Activated B cell treated with CpG ODN at 0.5 μM for 24 hours (primary cell): Measurements from ENCODE around the gene TMEM267. TPM values are rescaled to one million over a fixed set of nuclear protein-coding genes. Genes with fewer than 3 reads are reported as not detected.

Experiments used
- ATAC-seq: fragments of 200-7000 bp; cut with Tn5 transposase; one replicate; pipeline ENCODE4 v1.10.0; 2021; ENCODE audit warnings: low read depth, mild to moderate bottlenecking, moderate library complexity
- CTCF ChIA-PET: fragments of 350-600 bp; sonication (Branson Sonifier 250); formaldehyde crosslinking; loops from one replicate; lab custom pipeline; 2021; ENCODE audit warnings: antibody characterized with exemption; lab: Charles Lee
- POLR2A ChIA-PET: fragments of 350-600 bp; sonication (Branson Sonifier 250); formaldehyde crosslinking; loops from one replicate; lab custom pipeline; 2021; ENCODE audit warnings: antibody characterized with exemption; lab: Charles Lee
- DNase-seq: peaks from one replicate; pipeline ENCODE4 v3.0.0; 2022
- H3K27ac Mint-ChIP-seq: one replicate; pipeline ENCODE4 v1.8.0; 2020; ENCODE audit warnings: mixed read lengths
- H3K27me3 Mint-ChIP-seq: one replicate; pipeline ENCODE4 v1.8.0; 2021; ENCODE audit warnings: mixed read lengths
- H3K36me3 Mint-ChIP-seq: one replicate; pipeline ENCODE4 v1.8.0; 2021; ENCODE audit warnings: low read depth, mixed read lengths
- H3K4me1 Mint-ChIP-seq: one replicate; pipeline ENCODE4 v1.8.0; 2021; ENCODE audit warnings: mixed read lengths
- H3K4me3 Mint-ChIP-seq: one replicate; pipeline ENCODE4 v1.8.0; 2020; ENCODE audit warnings: mild to moderate bottlenecking, mixed read lengths
- H3K9me3 Mint-ChIP-seq: one replicate; pipeline ENCODE4 v1.8.0; 2020; ENCODE audit warnings: mixed read lengths
- CTCF ChIP-seq: fragments of 200-600 bp; IDR thresholded peaks from one replicate; pipeline ENCODE4 v1.8.0; 2022; ENCODE audit warnings: antibody characterized with exemption, mild to moderate bottlenecking
- intact Hi-C: fragments of 100-400 bp; cut with micrococcal nuclease; formaldehyde crosslinking; loops from one replicate; pipeline ENCODE4 v1.15.1; 2024
- total RNA-seq: library from RNA; stranded (reverse); gene quantifications from 2 replicates; pipeline ENCODE4 v1.2.3, GENCODE V29; 2022

Gene TMEM267
- total RNA-seq, 1 donor from 2014 or later: 15.2 TPM

- Mint-ChIP-seq H3K27ac (no peak overlapping the region), H3K36me3 (no peaks in the 10 kb centered on the region), H3K4me3 (no peak overlapping the region), H3K27me3 (no peaks in the 10 kb centered on the region), H3K9me3 (no peaks in the 10 kb centered on the region), H3K4me1 (no peaks in the 10 kb centered on the region)
- POLR2A ChIA-PET: no interaction called here
- ATAC-seq: no peak
- intact Hi-C loops: no loop called here
- TF ChIP-seq CTCF: no peak
- CTCF ChIA-PET: no interaction called here
- no peak for DNase-seq
Observed at GRCh38 chr5:43415935-43416802, 67.5 kb downstream of the TMEM267 start.

- H3K9me3 Mint-ChIP-seq: no peaks in the 10 kb centered on the region
- CTCF ChIA-PET: no interaction called here
Observed at GRCh38 chr5:43413966-43414365, 69.7 kb downstream of the TMEM267 start.

GRCh38 chr5:43412644-43413043 is 71.0 kb downstream of the TMEM267 start:
- DNase-seq (no peak), ATAC-seq (no peak)
- TF ChIP-seq CTCF: no peak
- H3K9me3 Mint-ChIP-seq: no peaks in the 10 kb centered on the region
- POLR2A ChIA-PET: no interaction called here
- H3K36me3 Mint-ChIP-seq: no peaks in the 10 kb centered on the region
- intact Hi-C loops: no loop called here
- CTCF ChIA-PET: no interaction called here
- H3K27me3 Mint-ChIP-seq: no peaks in the 10 kb centered on the region
- no peak overlapping the region for H3K27ac Mint-ChIP-seq
- H3K4me1 Mint-ChIP-seq: no peaks in the 10 kb centered on the region
- no peak overlapping the region for H3K4me3 Mint-ChIP-seq

More at GRCh38 chr5:43413966-43414365, 69.7 kb downstream of the TMEM267 start:
- no peaks in the 10 kb centered on the region for H3K36me3 Mint-ChIP-seq
- intact Hi-C loops: no loop called here
- H3K27me3 Mint-ChIP-seq: no peaks in the 10 kb centered on the region
- H3K4me3 Mint-ChIP-seq: no peak overlapping the region
- no peak for TF ChIP-seq CTCF
- ATAC-seq (no peak), DNase-seq (no peak)
- no peak overlapping the region for H3K27ac Mint-ChIP-seq
- H3K4me1 Mint-ChIP-seq: no peaks in the 10 kb centered on the region
- POLR2A ChIA-PET: no interaction called here

- intact Hi-C loops: no loop called here
- no peak for ATAC-seq
Observed at GRCh38 chr5:43412156-43412555, 71.5 kb downstream of the TMEM267 start, which contains the start of gene CCL28. Gene CCL28 (minus strand): TSS chr5:43412391. CDS start chr5:43412316, 75 bp downstream.

More at GRCh38 chr5:43412156-43412555, 71.5 kb downstream of the TMEM267 start, which contains the start of gene CCL28:
- CTCF ChIA-PET: interaction anchor here (1.2 kb wide), 1 partner anchor 264 kb away, joined by 3 read pairs; no protein-coding TSS in a partner anchor
- no peak within 1 kb of the TSS for H3K4me3 Mint-ChIP-seq
- no peak for DNase-seq
- H3K9me3 Mint-ChIP-seq: no peaks in the 10 kb centered on the region
- H3K27ac Mint-ChIP-seq: no peak within 1 kb of the TSS
- TF ChIP-seq CTCF: no peak
- no peaks in the 10 kb centered on the region for H3K36me3 Mint-ChIP-seq
- H3K27me3 Mint-ChIP-seq: no peaks in the 10 kb centered on the region
- no peaks in the 10 kb centered on the region for H3K4me1 Mint-ChIP-seq
- POLR2A ChIA-PET: no interaction called here
